ENCODE measurements around the gene PGLYRP3. TPM values are rescaled to one million over a fixed set of nuclear protein-coding genes. Genes with fewer than 3 reads are reported as not detected.

PGLYRP3 gene
- total RNA-seq, 1 donor from 2014 or later: not detected

DNA sequence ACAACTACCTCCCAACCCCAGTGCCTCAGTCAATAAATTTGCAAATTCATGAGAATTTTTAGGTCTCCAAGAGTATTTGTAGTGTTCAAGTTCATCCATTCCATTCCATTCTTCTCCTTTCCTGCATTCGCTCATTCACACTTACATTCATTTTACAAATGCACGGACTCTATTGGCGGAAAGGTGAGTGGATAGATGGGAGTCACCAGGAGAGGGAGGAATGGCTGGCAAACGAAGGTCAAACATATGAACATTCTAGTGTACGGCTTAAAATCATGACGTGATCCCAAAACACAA, 50.7 kb downstream of the PGLYRP3 start:
- DNase-seq (ENCODE audit: low spot score): no peak

DNA sequence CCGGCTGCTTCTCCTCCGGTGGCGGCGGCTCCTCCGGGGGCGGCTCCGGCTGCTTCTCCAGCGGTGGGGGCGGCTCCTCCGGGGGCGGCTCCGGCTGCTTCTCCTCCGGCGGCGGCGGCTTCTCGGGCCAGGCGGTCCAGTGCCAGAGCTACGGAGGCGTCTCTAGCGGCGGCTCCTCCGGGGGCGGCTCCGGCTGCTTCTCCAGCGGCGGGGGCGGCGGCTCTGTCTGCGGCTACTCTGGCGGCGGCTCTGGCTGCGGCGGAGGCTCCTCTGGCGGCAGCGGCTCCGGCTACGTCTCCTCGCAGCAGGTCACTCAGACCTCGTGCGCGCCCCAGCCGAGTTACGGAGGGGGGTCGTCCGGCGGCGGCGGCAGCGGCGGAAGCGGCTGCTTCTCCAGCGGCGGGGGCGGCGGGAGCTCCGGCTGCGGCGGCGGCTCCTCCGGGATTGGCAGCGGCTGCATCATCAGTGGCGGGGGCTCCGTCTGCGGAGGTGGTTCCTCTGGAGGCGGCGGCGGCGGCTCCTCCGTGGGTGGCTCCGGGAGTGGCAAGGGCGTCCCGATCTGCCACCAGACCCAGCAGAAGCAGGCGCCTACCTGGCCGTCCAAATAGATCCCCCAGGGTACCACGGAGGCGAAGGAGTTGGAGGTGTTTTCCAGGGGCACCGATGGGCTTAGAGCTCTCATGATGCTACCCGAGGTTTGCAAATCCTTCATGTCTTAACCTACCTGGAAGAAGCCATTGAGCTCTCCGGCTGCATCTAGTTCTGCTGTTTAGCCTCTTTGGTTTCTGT, 51.3 kb downstream of the PGLYRP3 start:
- DNase-seq (ENCODE audit: low spot score): no peak

DNA sequence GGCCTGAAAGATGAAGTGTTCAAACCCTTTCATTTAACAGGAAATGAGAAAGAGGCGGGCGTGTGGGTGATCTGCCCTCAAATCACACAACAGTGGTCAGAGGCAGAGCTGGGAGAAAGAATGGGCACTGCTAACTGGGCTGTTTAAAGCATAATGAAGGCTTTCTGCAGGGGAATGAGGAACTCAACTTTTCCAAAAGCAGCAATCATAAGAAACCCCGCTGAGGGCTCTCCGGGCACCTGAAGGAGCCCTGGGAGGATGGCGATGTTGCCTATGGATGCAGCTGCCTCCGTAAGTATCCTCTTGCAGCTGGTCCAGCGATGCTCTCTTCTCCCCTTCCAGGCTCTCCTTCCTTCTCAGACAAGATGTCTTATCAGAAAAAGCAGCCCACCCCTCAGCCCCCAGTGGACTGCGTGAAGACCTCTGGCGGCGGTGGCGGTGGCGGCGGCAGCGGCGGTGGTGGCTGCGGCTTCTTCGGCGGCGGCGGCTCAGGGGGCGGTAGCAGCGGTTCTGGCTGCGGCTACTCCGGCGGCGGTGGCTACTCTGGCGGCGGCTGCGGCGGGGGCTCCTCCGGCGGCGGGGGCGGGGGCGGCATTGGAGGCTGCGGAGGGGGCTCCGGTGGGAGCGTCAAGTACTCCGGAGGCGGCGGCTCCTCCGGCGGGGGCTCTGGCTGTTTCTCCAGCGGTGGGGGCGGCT, 52.0 kb downstream of the PGLYRP3 start:
- DNase-seq (ENCODE audit: low spot score): no peak

DNA sequence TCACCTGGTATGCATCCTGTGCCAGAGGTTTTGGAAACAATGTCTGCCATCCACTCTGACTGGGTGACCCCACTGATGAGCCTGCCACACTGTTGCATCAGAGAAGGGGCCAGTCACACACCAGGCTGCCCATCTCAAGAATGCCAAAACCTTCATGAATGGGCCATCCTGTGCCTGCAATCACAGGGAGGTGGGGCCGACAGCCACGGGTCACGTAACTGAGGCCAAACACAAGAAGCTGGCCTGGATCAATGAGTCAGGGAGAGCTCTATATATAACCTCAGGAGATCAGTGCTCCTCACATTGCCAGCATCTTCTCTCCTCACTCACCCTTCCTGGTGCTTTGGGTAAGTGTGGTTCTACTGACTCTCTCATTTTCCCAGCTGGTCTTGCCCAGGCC, 53.4 kb downstream of the PGLYRP3 start, which contains the start of gene LORICRIN:
Gene LORICRIN, plus strand, starts transcription at position 301 of the 400 bp plus-strand sequence. CDS start 1,263 bp downstream, outside the sequence.
- no peak for DNase-seq (ENCODE audit: low spot score)

DNA sequence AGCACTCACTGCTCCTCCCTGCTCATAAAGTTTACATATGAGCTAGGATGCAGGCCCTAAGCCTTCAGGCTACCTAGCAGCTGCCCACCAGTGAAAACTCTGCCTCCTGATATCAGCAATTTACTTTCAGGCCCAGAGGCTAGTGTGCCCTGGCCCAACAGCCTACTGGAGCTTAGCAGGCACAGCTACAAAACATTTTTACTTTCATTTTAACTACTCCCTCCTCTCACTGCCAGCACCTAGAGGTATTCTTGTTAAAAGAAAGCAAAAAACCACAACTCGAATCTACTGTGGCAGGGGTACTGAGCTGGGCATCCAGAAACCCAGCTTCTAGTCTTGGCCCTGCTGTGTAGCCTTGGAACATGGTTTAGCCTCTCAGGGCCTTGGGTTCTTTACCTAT, 59.1 kb downstream of the PGLYRP3 start:
- DNase-seq (ENCODE audit: low spot score): no peak

DNA sequence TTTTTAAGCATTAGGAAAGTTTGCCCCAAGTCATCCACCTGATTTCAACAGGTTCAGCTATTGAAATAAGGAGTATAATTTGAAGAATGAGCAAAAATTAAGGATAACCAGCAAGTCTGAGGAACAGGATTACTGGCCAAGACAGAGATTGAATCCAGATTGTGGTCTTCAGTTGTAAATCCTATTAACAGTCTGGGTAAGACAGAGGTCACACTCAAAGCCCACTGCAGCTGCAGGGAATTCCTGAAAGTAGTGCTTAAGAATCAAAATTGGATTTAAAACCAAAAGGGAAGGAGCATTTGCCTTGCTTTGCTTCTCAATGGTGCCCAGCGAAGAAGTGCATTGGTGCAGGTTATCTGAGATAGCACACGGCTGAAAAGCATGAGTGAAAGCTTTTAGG, 59.7 kb downstream of the PGLYRP3 start:
- DNase-seq (ENCODE audit: low spot score): no peak

DNA sequence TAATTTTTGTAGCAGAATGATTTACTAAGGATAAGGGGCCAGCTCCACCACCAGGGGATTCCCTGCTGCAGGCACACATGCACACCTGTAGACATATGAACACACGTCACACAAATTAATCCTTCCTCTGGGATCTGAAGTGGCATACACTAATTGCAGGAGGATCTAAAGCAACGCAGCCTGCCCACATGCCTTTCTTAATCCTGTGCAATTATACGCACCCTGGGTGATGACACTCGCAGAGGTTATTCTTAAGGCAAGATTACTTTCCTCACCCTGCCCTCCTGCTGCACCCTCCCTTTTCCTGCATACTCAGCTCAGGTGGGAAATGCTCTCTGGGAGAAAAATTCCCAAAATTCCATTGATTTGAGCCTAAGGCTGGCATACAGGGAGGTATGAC, 60.8 kb downstream of the PGLYRP3 start:
- DNase-seq (ENCODE audit: low spot score): no peak

DNA sequence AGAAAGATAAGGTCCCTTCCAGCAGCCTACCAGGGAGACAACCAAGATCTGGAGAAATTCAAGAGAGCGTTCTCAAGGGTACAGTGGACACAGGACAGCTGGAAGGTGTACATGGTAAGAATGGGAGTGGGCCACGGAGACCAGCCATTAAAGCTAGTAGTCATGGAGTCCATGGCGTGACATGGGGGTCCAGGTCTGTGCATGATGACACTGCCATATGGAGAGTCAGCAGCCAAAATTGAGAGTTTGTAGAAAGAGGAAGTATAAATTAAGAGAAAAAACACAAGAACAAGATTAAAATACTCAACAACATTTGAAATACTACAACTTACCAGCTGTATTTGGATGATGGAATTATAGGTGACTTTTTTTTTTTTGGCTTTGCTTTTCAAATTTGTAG, 61.2 kb downstream of the PGLYRP3 start:
- no peak for DNase-seq (ENCODE audit: low spot score)

DNA sequence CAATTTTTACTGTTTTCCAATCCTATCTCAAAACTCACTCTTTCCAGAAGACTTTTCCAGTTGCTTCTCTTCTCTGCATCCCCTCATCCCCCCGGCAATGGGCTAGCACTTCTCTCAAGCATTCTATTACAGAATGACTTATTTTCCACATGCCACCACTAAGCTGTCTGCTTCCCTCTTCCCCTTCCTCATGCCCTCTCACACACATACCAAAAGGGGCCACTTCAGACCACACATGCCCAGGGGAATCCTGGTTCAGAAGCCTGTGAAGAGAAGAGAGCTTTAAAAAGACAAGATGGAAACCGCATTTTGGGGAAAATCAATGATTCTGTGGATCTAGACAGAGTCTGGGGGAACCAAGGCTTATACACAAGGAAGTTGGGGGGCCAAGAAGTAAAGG, 61.7 kb downstream of the PGLYRP3 start:
- DNase-seq (ENCODE audit: low spot score): no peak

DNA sequence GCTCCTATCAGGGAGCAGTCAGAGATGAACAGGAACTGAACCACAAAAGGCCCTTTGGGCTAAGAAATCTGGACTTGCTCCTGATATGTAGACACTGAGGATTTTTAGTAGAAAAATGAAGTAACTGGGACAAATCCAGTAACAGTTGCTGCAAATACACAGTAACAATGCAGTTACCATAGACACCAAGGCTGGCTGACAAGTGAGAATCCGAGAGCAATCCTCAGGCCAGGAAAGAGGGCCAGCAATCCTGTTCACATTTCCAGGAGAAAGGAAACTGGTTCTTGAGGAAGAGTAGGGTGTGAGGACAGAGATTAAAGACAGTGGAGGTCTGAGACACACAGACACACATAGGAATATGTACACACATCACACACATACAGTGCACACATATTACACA, 62.6 kb downstream of the PGLYRP3 start:
- DNase-seq (ENCODE audit: low spot score): no peak

DNA sequence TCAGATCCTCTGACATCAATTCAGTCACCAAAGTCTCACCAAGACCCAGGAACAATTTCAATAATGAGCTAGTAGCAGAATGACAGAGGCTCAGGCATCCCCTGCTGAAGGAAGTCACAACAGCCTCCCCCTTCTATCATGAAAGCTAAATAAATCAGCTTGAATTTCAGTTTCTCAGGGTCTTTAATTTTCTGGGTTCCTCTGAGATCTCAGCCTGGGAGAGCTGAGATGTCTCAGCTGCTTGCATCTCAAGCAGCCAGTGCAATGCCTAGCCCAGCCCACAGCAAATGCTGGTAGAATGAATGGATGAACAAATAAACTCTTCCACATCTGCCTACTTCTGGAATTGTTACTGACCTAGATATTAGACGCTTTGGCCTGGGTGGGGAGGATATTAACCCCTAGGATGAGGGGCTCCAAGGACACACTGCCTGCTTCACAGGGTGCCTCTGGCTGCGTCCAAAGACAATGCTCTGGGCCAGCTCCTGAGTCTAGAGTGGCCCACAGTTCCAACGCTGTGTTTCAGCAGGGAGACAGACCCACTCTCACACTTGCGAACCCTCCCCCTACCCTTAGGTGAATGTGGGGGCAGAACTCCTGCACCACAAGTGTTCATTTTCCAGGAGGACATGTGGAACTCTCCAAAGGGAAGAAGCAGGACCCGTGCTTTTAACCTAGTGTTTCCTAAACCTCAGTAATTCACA, 64.4 kb downstream of the PGLYRP3 start:
- DNase-seq (ENCODE audit: low spot score): no peak

Other genes with a start within 250 kb of the PGLYRP3 start
- not detected for gene SPRR2B, start 241.3 kb downstream of the PGLYRP3 start, total RNA-seq
- gene SPRR2E, start 218.4 kb downstream of the PGLYRP3 start, total RNA-seq: not detected
- not detected for gene SPRR2F, start 199.4 kb downstream of the PGLYRP3 start, total RNA-seq
- not detected for gene SPRR2G, start 162.1 kb downstream of the PGLYRP3 start, total RNA-seq
- not detected for gene LELP1, start 109.5 kb downstream of the PGLYRP3 start, total RNA-seq
- not detected for gene PRR9, start 95.4 kb downstream of the PGLYRP3 start, total RNA-seq
- gene LORICRIN, start 53.3 kb downstream of the PGLYRP3 start, total RNA-seq: not detected
- gene PGLYRP4, start 35.9 kb upstream of the PGLYRP3 start, total RNA-seq: not detected
- 892 TPM for gene S100A9, start 44.9 kb upstream of the PGLYRP3 start, total RNA-seq
- 77.2 TPM for gene S100A12, start 62.7 kb upstream of the PGLYRP3 start, total RNA-seq
- gene S100A8, start 78.1 kb upstream of the PGLYRP3 start, total RNA-seq: 674 TPM
- not detected for gene S100A7A, start 103.6 kb upstream of the PGLYRP3 start, total RNA-seq
- not detected for gene S100A7, start 147.7 kb upstream of the PGLYRP3 start, total RNA-seq
- gene S100A6, start 223.0 kb upstream of the PGLYRP3 start, total RNA-seq: 1,184 TPM
- not detected for gene S100A5, start 228.0 kb upstream of the PGLYRP3 start, total RNA-seq
- 512 TPM for gene S100A4, start 232.9 kb upstream of the PGLYRP3 start, total RNA-seq
- gene S100A3, start 236.3 kb upstream of the PGLYRP3 start, total RNA-seq: 2.2 TPM

Data from mesenteric fat pad (tissue), 1 donor.